Fibroblast of villous mesenchyme (primary cell): ENCODE results near the gene RNASE7. TPM values are rescaled to one million over a fixed set of nuclear protein-coding genes. Genes with fewer than 3 reads are reported as not detected.

Experiments used
- DNase-seq: peaks from one replicate; pipeline ENCODE4 v3.0.0-alpha.2; 2010; ENCODE audit warnings: low read depth
- H3K4me3 ChIP-seq: 2 replicates; pipeline ENCODE4 v1.5.1; 2011; ENCODE audit warnings: low read depth, mild to moderate bottlenecking, low read length
- total RNA-seq: library from RNA; depleted of rRNA; stranded (reverse); fragments of >200 nt; gene quantifications from 2 replicates; pipeline ENCODE4 v1.2.3, GENCODE V29; 2012
- TF ChIP-seq, protein P1 (sequence below): IDR thresholded peaks from 2 replicates; pipeline ENCODE4 v1.5.1; 2012; ENCODE audit warnings: low read depth, mild to moderate bottlenecking, low read length; ENCODE audit not compliant: insufficient read depth

The RNASE7 gene
- total RNA-seq, 1 donor = not detected

DNA sequence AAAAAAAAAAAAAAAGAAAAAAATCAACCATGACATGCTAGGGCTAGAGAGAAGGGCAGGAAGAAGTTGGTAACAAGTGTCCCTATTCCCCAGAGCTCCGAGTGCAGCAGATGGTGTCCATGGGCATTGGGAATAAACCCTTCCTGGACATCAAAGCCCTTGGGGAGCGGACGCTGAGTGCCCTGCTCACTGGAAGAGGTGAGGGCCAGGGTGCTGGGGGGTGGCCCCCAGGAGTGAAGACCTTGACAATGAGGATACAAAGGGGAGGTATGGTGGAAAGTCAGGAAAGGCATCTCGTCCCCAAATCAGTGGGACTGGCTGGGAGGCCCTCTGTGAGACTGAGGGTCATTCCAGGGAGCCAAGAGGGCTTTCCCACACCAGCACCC is 44.7 kb downstream of the RNASE7 start:
- H3K4me3 ChIP-seq = no peak overlapping the region
- DNase-seq = no peak
- TF ChIP-seq, protein P1, sequence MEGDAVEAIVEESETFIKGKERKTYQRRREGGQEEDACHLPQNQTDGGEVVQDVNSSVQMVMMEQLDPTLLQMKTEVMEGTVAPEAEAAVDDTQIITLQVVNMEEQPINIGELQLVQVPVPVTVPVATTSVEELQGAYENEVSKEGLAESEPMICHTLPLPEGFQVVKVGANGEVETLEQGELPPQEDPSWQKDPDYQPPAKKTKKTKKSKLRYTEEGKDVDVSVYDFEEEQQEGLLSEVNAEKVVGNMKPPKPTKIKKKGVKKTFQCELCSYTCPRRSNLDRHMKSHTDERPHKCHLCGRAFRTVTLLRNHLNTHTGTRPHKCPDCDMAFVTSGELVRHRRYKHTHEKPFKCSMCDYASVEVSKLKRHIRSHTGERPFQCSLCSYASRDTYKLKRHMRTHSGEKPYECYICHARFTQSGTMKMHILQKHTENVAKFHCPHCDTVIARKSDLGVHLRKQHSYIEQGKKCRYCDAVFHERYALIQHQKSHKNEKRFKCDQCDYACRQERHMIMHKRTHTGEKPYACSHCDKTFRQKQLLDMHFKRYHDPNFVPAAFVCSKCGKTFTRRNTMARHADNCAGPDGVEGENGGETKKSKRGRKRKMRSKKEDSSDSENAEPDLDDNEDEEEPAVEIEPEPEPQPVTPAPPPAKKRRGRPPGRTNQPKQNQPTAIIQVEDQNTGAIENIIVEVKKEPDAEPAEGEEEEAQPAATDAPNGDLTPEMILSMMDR = no peak

DNA sequence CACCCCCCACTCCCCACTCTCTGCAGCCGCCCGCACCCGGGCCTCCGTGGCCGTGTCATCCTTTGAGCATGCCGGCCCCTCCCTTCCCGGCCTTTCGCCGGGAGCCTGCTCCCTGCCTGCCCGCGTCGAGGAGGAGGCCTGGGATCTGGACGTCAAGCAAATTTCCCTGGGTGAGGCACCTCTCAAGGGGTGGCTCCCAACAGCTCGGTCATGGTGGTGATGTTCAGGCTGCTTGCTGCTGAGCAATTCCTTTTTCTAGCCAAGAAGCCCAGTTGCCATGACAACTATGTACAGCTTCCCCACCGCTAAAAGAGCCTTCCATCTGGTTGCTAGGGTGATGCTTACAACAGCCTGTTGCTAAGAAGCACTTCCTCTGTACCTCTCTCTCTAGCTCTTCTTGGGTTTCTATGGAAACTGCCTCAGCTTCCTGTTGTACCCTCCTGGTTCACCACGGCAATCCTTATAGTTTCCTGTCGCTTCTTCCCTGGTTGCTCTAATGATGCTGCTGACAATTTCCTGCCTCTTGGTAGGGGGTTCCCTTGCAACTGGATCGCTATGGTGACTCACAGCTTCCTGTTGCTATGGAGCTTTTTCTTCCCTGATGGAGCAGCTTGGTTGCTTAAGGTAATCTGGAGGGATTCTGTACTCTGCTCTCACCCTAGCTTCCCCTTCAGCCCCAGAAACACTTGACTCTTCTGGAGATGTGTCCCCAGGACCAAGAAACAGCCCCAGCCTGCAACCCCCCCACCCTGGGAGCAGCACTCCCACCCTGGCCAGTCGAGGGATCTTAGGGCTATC is 45.3 kb downstream of the RNASE7 start:
- DNase-seq = peak; percentile 62
- no peak overlapping the region for H3K4me3 ChIP-seq
- TF ChIP-seq, protein P1 = no peak

DNA sequence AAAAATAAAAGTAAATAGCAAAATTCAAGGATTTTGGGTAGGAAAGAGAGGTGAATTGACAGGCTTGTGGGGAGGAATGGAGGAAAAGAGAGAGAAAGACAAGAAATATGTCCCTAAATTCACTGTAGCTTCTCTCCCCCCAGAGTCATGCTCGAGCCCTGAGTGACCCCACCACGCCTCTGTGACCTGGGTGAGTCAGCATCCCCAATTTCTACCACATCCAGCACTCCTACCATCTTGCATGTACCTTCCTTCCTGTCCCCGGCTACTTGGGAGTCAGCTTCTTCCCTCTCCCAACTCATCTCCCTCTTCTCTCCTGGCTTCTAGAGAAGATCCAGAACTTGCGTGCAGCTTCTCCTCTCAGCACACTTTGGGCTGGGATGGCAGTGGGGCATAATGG is 46.5 kb downstream of the RNASE7 start:
- H3K4me3 ChIP-seq = no peak overlapping the region
- no peak for DNase-seq
- TF ChIP-seq, protein P1 = no peak

DNA sequence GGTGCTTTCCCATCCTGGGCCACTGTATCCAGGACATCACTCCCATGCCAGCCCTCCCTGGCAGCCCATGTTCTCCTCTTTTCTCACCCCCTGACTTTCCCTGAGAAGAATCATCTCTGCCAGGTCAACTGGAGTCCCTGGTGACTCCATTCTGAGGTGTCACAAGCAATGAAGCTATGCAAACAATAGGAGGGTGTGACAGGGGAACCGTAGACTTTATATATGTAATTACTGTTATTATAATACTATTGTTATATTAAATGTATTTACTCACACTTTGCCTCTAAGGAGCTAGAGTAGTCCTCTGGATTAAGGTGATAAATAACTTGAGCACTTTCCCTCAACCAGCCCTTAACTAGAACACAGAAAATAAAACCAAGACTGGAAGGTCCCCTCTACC is 47.1 kb downstream of the RNASE7 start:
- TF ChIP-seq, protein P1 = no peak

DNA sequence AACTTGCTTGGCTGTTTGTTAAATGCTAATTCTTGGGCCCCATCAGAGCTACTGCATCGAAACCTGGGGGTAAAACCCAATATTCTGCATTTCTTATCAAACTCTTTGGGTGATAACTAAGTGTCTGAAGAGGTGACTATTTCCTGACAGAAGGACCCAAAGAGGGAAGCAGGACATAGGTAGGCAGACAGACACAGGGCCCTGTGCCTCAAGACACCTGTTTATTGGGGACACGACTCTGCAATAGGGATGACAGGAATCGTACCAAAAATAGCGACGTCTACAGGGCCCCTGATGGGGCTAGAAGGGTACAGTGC is 47.7 kb downstream of the RNASE7 start:
- H3K4me3 ChIP-seq = no peak overlapping the region
- no peak for DNase-seq
- TF ChIP-seq, protein P1 = no peak

More for the DNA sequence above, 47.1 kb downstream of the RNASE7 start:
- H3K4me3 ChIP-seq = no peak overlapping the region
- DNase-seq = no peak

DNA sequence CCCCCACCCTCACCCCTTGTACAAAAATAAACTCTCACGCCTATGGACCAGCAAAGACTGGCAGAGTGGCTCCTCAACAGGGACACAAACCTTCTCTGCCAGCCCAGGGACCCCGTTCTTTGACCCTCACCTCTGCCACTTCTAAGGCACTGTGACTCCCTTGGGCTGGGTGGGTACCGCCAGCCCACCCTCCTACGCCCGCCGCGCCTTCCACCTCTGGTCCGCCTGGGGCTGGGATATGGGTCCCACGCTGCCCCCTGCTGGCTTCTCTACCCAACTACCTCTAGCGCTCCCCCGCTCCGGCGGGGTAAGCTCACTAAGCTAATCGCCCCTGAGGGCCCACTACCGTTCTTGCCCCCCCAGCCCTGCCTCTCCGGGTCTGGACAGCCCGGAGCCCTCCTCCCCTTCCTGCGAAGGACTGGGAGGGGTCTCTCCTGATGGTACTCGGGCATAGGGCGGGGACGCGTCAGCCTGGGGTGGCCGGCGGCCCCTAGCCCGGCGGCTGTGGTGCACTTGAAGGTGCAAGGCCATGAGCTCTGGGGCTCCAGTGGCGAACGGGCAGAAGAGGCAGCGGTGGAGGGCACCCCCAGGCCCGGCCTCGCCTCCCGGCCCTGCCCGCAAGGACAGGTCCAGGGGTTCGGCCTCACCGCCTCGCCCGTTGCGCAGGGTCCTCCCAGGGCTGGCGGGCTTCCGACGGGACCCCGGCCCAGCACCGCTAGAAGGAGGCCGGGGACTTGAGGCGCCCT is 48.2 kb downstream of the RNASE7 start:
- no peak overlapping the region for H3K4me3 ChIP-seq
- DNase-seq = no peak
- TF ChIP-seq, protein P1 = peak; percentile 54
